Measurements from ENCODE around the gene MED27. TPM values are rescaled to one million over a fixed set of nuclear protein-coding genes. Genes with fewer than 3 reads are reported as not detected.

Gene MED27
- total RNA-seq, 2 donors from 2014 or later, result 29.8 to 37.0 TPM

- peak; percentile 86 for TF ChIP-seq CTCF (conservative IDR thresholded peaks at IDR 0.05)
- WGBS, 2 experiments (ENCODE audit: insufficient coverage in 1 of 2, insufficient read length in 1 of 2), result 85 to 92% methylated on average over 14 to 15 of the region's 15 CpGs
Observed at GRCh38 chr9:131872006-131872405, 207.7 kb downstream of the MED27 start.

GRCh38 chr9:131870156-131870555 lies 209.5 kb downstream of the MED27 start:
- Mint-ChIP-seq H3K4me3 (no peak overlapping the region), H3K27ac (no peak overlapping the region), H3K9me3 (no peaks in the 10 kb centered on the region), H3K36me3 (ENCODE audit: low read depth) (no peaks in the 10 kb centered on the region), H3K27me3 (ENCODE audit: insufficient read depth) (no peaks in the 10 kb centered on the region), H3K4me1 (peaks cover 12% of the 10 kb centered on the region)
- Histone ChIP-seq H3K9me3 (ENCODE audit: control insufficient read depth, low read length) (no peaks in the 10 kb centered on the region), H3K36me3 (ENCODE audit: control insufficient read depth, insufficient read depth, low read length) (no peaks in the 10 kb centered on the region), H3K27ac (ENCODE audit: low read depth, low read length) (no peak overlapping the region), H3K27me3 (ENCODE audit: control insufficient read depth, insufficient read depth, low read length, poor library complexity, severe bottlenecking) (no peaks in the 10 kb centered on the region), H3K4me3 (ENCODE audit: low read length) (no peak overlapping the region), H3K4me1 (ENCODE audit: control insufficient read depth, insufficient read depth, low read length) (peaks cover 12% of the 10 kb centered on the region), H3K9ac (ENCODE audit: extremely low read depth, low read length, poor library complexity, severe bottlenecking) (no peak overlapping the region)
- DNase-seq, result no peak
- TF ChIP-seq CTCF (conservative IDR thresholded peaks at IDR 0.05), result no peak
- WGBS, 2 experiments (ENCODE audit: insufficient coverage in 1 of 2, insufficient read length in 1 of 2), result 91 to 92% methylated on average over 12 of the region's 12 CpGs

More at GRCh38 chr9:131872006-131872405, 207.7 kb downstream of the MED27 start:
- H3K27ac Mint-ChIP-seq, result no peak overlapping the region
- Histone ChIP-seq H3K27me3 (ENCODE audit: control insufficient read depth, insufficient read depth, low read length, poor library complexity, severe bottlenecking) (no peaks in the 10 kb centered on the region), H3K9ac (ENCODE audit: extremely low read depth, low read length, poor library complexity, severe bottlenecking) (no peak overlapping the region), H3K4me3 (ENCODE audit: low read length) (no peak overlapping the region), H3K4me1 (ENCODE audit: control insufficient read depth, insufficient read depth, low read length) (peaks cover 12% of the 10 kb centered on the region), H3K27ac (ENCODE audit: low read depth, low read length) (no peak overlapping the region), H3K9me3 (ENCODE audit: control insufficient read depth, low read length) (no peaks in the 10 kb centered on the region), H3K36me3 (ENCODE audit: control insufficient read depth, insufficient read depth, low read length) (no peaks in the 10 kb centered on the region)
- no peaks in the 10 kb centered on the region for H3K36me3 Mint-ChIP-seq (ENCODE audit: low read depth)
- no peaks in the 10 kb centered on the region for H3K9me3 Mint-ChIP-seq
- H3K4me3 Mint-ChIP-seq, result no peak overlapping the region
- no peaks in the 10 kb centered on the region for H3K27me3 Mint-ChIP-seq (ENCODE audit: insufficient read depth)
- H3K4me1 Mint-ChIP-seq, result peaks cover 12% of the 10 kb centered on the region
- DNase-seq, result peak; percentile 73

- WGBS, 2 experiments (ENCODE audit: insufficient coverage in 1 of 2, insufficient read length in 1 of 2), result 16 to 40% methylated on average over 3 to 8 of the region's 8 CpGs
- Mint-ChIP-seq H3K4me1 (peaks cover 12% of the 10 kb centered on the region), H3K27ac (no peak overlapping the region), H3K36me3 (ENCODE audit: low read depth) (no peaks in the 10 kb centered on the region), H3K27me3 (ENCODE audit: insufficient read depth) (no peaks in the 10 kb centered on the region), H3K9me3 (no peaks in the 10 kb centered on the region), H3K4me3 (no peak overlapping the region)
- peak; percentile 74 for DNase-seq
- Histone ChIP-seq H3K9ac (ENCODE audit: extremely low read depth, low read length, poor library complexity, severe bottlenecking) (no peak overlapping the region), H3K9me3 (ENCODE audit: control insufficient read depth, low read length) (no peaks in the 10 kb centered on the region), H3K27me3 (ENCODE audit: control insufficient read depth, insufficient read depth, low read length, poor library complexity, severe bottlenecking) (no peaks in the 10 kb centered on the region), H3K4me1 (ENCODE audit: control insufficient read depth, insufficient read depth, low read length) (peaks cover 12% of the 10 kb centered on the region), H3K4me3 (ENCODE audit: low read length) (no peak overlapping the region), H3K36me3 (ENCODE audit: control insufficient read depth, insufficient read depth, low read length) (no peaks in the 10 kb centered on the region), H3K27ac (ENCODE audit: low read depth, low read length) (peak overlapping the region; percentile 2)
- TF ChIP-seq CTCF (conservative IDR thresholded peaks at IDR 0.05), result no peak
Observed at GRCh38 chr9:131869348-131869747, 210.3 kb downstream of the MED27 start.

Data from endodermal cell (in vitro differentiated cells).